Loucy (cell line): ENCODE measurements around the gene RBM20.

Experiments
- EZH2phosphoT487 ChIP-seq: fragments of 200-600 bp; IDR thresholded peaks from 2 replicates; pipeline ENCODE4 v1.6.1; 2018; ENCODE audit warnings: antibody characterized with exemption, mild to moderate bottlenecking, moderate library complexity, borderline replicate concordance
- TF ChIP-seq, protein P1 (sequence below): fragments of 200-600 bp; sonication (generic); conservative IDR thresholded peaks from 2 replicates; pipeline ENCODE4 v1.5.1; 2014; ENCODE audit warnings: mild to moderate bottlenecking, antibody characterized with exemption, low read length

GRCh38 chr10:110625356-110625894 is 18.7 kb upstream of the RBM20 start:
- TF ChIP-seq, protein P1, sequence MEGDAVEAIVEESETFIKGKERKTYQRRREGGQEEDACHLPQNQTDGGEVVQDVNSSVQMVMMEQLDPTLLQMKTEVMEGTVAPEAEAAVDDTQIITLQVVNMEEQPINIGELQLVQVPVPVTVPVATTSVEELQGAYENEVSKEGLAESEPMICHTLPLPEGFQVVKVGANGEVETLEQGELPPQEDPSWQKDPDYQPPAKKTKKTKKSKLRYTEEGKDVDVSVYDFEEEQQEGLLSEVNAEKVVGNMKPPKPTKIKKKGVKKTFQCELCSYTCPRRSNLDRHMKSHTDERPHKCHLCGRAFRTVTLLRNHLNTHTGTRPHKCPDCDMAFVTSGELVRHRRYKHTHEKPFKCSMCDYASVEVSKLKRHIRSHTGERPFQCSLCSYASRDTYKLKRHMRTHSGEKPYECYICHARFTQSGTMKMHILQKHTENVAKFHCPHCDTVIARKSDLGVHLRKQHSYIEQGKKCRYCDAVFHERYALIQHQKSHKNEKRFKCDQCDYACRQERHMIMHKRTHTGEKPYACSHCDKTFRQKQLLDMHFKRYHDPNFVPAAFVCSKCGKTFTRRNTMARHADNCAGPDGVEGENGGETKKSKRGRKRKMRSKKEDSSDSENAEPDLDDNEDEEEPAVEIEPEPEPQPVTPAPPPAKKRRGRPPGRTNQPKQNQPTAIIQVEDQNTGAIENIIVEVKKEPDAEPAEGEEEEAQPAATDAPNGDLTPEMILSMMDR, result no peak
- no peak for TF ChIP-seq EZH2phosphoT487
